HepG2 (cell line): ENCODE data around the gene NAB2. TPM values are rescaled to one million over a fixed set of nuclear protein-coding genes. Genes with fewer than 3 reads are reported as not detected.

Experiments used
- EEA1 ChIP-seq: sonication (generic); formaldehyde crosslinking; IDR thresholded peaks from 2 replicates; pipeline ENCODE4 v1.5.1; 2020; ENCODE audit warnings: mild to moderate bottlenecking, missing genetic modification reagents, borderline replicate concordance
- HDAC2 ChIP-seq: sonication (generic); formaldehyde crosslinking; IDR thresholded peaks from 2 replicates; pipeline ENCODE4 v1.4.0; 2020; ENCODE audit warnings: missing genetic modification reagents
- IKZF1 ChIP-seq: fragments of 450-650 bp; IDR thresholded peaks from 2 replicates; pipeline ENCODE4 v1.7.1; 2016
- JUNB ChIP-seq: sonication (generic); formaldehyde crosslinking; IDR thresholded peaks from 2 replicates; pipeline ENCODE4 v1.8.0; 2022; ENCODE audit warnings: missing genetic modification reagents, mild to moderate bottlenecking, borderline replicate concordance
- MIXL1 ChIP-seq: IDR thresholded peaks from 2 replicates; pipeline ENCODE4 v1.6.1; 2016
- REPIN1 ChIP-seq: sonication (generic); formaldehyde crosslinking; IDR thresholded peaks from 2 replicates; pipeline ENCODE4 v1.8.0; 2022; ENCODE audit warnings: missing genetic modification reagents, low read depth, mild to moderate bottlenecking, borderline replicate concordance
- RFXANK ChIP-seq: IDR thresholded peaks from 2 replicates; pipeline ENCODE4 v1.6.1; 2016
- SETDB1 ChIP-seq: sonication (generic); formaldehyde crosslinking; IDR thresholded peaks from 2 replicates; pipeline ENCODE4 v1.5.1; 2020; ENCODE audit warnings: missing genetic modification reagents, mild to moderate bottlenecking, borderline replicate concordance
- THAP11 ChIP-seq: IDR thresholded peaks from 2 replicates; pipeline ENCODE4 v1.6.1; 2016; ENCODE audit warnings: missing biosample characterization, missing genetic modification reagents
- THYN1 ChIP-seq: sonication (generic); formaldehyde crosslinking; IDR thresholded peaks from 2 replicates; pipeline ENCODE4 v1.8.1; 2023; ENCODE audit warnings: low read depth, mild to moderate bottlenecking, moderate library complexity, missing genetic modification reagents, borderline replicate concordance
- TRAFD1 ChIP-seq: sonication (generic); formaldehyde crosslinking; IDR thresholded peaks from 2 replicates; pipeline ENCODE4 v1.5.1; 2020; ENCODE audit warnings: missing genetic modification reagents, mild to moderate bottlenecking, borderline replicate concordance
- ZBTB1 ChIP-seq: sonication (generic); formaldehyde crosslinking; IDR thresholded peaks from 2 replicates; pipeline ENCODE4 v1.4.0; 2020; ENCODE audit warnings: missing genetic modification reagents, borderline replicate concordance
- ZBTB43 ChIP-seq: sonication (generic); formaldehyde crosslinking; conservative IDR thresholded peaks from 2 replicates; pipeline ENCODE4 v1.4.0; 2020; ENCODE audit warnings: missing genetic modification reagents
- ZMAT3 ChIP-seq: sonication (generic); formaldehyde crosslinking; conservative IDR thresholded peaks from 2 replicates; pipeline ENCODE4 v1.7.0; 2021; ENCODE audit warnings: missing genetic modification reagents
- ZNF10 ChIP-seq: sonication (generic); formaldehyde crosslinking; IDR thresholded peaks from 2 replicates; pipeline ENCODE4 v1.4.0; 2020; ENCODE audit warnings: mild to moderate bottlenecking, low read depth, missing genetic modification reagents, borderline replicate concordance
- ZNF326 ChIP-seq: sonication (generic); formaldehyde crosslinking; IDR thresholded peaks from 2 replicates; pipeline ENCODE4 v1.4.0; 2020; ENCODE audit warnings: missing genetic modification reagents, borderline replicate concordance
- ZNF563 ChIP-seq: sonication (generic); formaldehyde crosslinking; IDR thresholded peaks from 2 replicates; pipeline ENCODE4 v1.8.0; 2022; ENCODE audit warnings: mild to moderate bottlenecking, moderate library complexity, missing genetic modification reagents
- ZNF609 ChIP-seq: sonication (generic); formaldehyde crosslinking; IDR thresholded peaks from 2 replicates; pipeline ENCODE4 v1.4.0; 2020; ENCODE audit warnings: mild to moderate bottlenecking, missing genetic modification reagents, borderline replicate concordance
- ZNF619 ChIP-seq: sonication (generic); formaldehyde crosslinking; IDR thresholded peaks from 2 replicates; pipeline ENCODE4 v1.4.0; 2020; ENCODE audit warnings: mild to moderate bottlenecking, missing genetic modification reagents
- ZNF749 ChIP-seq: sonication (generic); formaldehyde crosslinking; IDR thresholded peaks from 2 replicates; pipeline ENCODE4 v1.8.0; 2022; ENCODE audit warnings: mild to moderate bottlenecking, missing genetic modification reagents, moderate library complexity, borderline replicate concordance
- ZNF75D ChIP-seq: sonication (generic); formaldehyde crosslinking; IDR thresholded peaks from 2 replicates; pipeline ENCODE4 v1.8.1; 2023; ENCODE audit warnings: missing genetic modification reagents, mild to moderate bottlenecking, borderline replicate concordance
- ZSCAN31 ChIP-seq: sonication (generic); formaldehyde crosslinking; IDR thresholded peaks from 2 replicates; pipeline ENCODE4 v1.5.0; 2020; ENCODE audit warnings: low read depth, mild to moderate bottlenecking, missing genetic modification reagents
- polyA plus RNA-seq, 8 experiments: library from polyadenylated mRNA; depleted of rRNA in 3 of 8; stranded (reverse) in 7 of 8; unstranded in 1 of 8; fragments of >200 nt; fragmentation: Illumina TruSeq in 4 of 8; extraction: Trizol in 4 of 8; gene quantifications; 2 replicates each; pipeline versions ENCODE4 v1.2.1 to v1.2.3, GENCODE V29; 2011 to 2016; ENCODE audit warnings: low read depth in 4 of 8, missing spikeins in 1 of 8, mixed read lengths in 1 of 8; ENCODE audit not compliant: insufficient read depth in 1 of 8
- total RNA-seq, 5 experiments: library from RNA; depleted of rRNA; stranded (reverse); fragments of >200 nt; fragmentation: Illumina TruSeq; extraction: Trizol; gene quantifications; 2 replicates each; pipeline ENCODE4 v1.2.3, GENCODE V29; 2016; ENCODE audit warnings: low read depth in 1 of 5
- TF ChIP-seq, protein P1 (sequence below): sonication (generic); formaldehyde crosslinking; IDR thresholded peaks from 2 replicates; pipeline ENCODE4 v1.5.0; 2020; ENCODE audit warnings: missing genetic modification reagents, mild to moderate bottlenecking, borderline replicate concordance

NAB2 gene
- total and polyA plus RNA-seq, 2 of the 13 experiments (the other 11 are each of a cell fraction or from before 2014, with no cell fraction given): 11.7 to 12.9 TPM

DNA sequence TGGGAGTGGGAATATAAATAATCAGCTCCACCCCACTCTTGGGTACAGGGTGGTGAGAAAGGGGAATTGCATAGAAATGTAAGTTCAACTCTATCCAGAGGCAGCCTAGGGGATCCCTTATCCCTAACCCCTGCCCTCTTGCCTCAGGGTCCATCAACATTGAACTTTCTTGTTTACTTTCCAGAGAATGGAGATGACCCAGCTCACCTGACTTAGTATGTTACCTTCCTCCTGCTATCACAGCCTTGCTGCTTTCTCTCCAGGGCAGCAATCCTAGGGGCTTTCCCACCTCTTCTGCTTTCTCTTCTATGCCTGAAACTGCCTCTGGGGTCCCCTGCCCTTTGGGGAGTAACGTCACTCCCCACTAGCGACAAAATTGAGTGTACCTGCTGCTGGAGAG, 42.0 kb downstream of the NAB2 start (continued):
- TF ChIP-seq ZNF609 (CRISPR knock-in tag) (peak; percentile 71; the same call in 1 of the 2 replicates), TRAFD1 (CRISPR knock-in tag) (no peak), THAP11 (CRISPR knock-in tag) (peak; percentile 45; the same call in 1 of the 2 replicates), SETDB1 (no peak), THYN1 (CRISPR knock-in tag) (no peak), REPIN1 (CRISPR knock-in tag) (peak; percentile 76; the same call in 1 of the 2 replicates), ZNF326 (no peak), RFXANK (no peak), IKZF1 (no peak), EEA1 (CRISPR knock-in tag) (no peak), ZMAT3 (CRISPR knock-in tag) (no peak), ZSCAN31 (no peak), MIXL1 (CRISPR knock-in tag) (0 out of 2 replicates have a peak, but pooled peaks have one; percentile 34), JUNB (CRISPR knock-in tag) (no peak), ZNF749 (CRISPR knock-in tag) (no peak), ZNF75D (CRISPR knock-in tag) (no peak), ZBTB1 (CRISPR knock-in tag) (no peak), ZNF563 (CRISPR knock-in tag) (no peak), ZNF619 (CRISPR knock-in tag) (no peak), HDAC2 (peak; percentile 87), ZNF10 (no peak), ZBTB43 (CRISPR knock-in tag) (no peak)
- TF ChIP-seq, protein P1, sequence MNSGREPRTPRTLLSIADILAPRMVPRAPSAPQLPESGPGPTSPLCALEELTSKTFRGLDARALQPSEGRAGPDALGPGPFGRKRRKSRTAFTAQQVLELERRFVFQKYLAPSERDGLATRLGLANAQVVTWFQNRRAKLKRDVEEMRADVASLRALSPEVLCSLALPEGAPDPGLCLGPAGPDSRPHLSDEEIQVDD (CRISPR knock-in tag): no peak
